GM06990 (cell line): ENCODE results near the gene TRIM14.
A peak's percentile ranks its signal among the peaks of the same experiment; 100 is the strongest.
"Not testable (repeated sequence)": the region's sequence is repeated elsewhere in the genome, so short reads cannot be mapped to it uniquely, and the experiment has no call there.

Experiments used
- DNase-seq: peaks from one replicate; pipeline ENCODE4 v3.0.0-alpha.2; 2011; ENCODE audit not compliant: insufficient read length; ENCODE audit errors: extremely low read depth
- H3K27me3 ChIP-seq: replicated peaks from 2 replicates; pipeline ENCODE4 v1.6.0; 2011; ENCODE audit warnings: low read length; ENCODE audit not compliant: control insufficient read depth, insufficient read depth
- H3K36me3 ChIP-seq: 2 replicates; pipeline ENCODE4 v1.5.1; 2011; ENCODE audit warnings: low read length; ENCODE audit not compliant: control insufficient read depth, insufficient read depth
- H3K4me3 ChIP-seq: replicated peaks from 2 replicates; pipeline ENCODE4 v1.5.1; 2011; ENCODE audit warnings: low read depth, mild to moderate bottlenecking, control low read depth, low read length
- CTCF ChIP-seq: IDR thresholded peaks from 2 replicates; pipeline ENCODE4 v1.5.1; 2011; ENCODE audit warnings: low read length, control low read depth, mild to moderate bottlenecking, inconsistent platforms; ENCODE audit not compliant: insufficient read depth, poor library complexity, severe bottlenecking

Gene TRIM14

GRCh38 chr9:98127226-98127625, 8.2 kb upstream of the TRIM14 start:
- TF ChIP-seq CTCF = no peak
- Histone ChIP-seq H3K4me3 (no peak overlapping the region), H3K36me3 (no peaks in the 10 kb centered on the region), H3K27me3 (no peaks in the 10 kb centered on the region)
- no peak for DNase-seq

- Histone ChIP-seq H3K36me3 (no peaks in the 10 kb centered on the region), H3K4me3 (no peak overlapping the region), H3K27me3 (no peaks in the 10 kb centered on the region)
- no peak for TF ChIP-seq CTCF
- no peak for DNase-seq
These were observed 5.8 kb upstream of the TRIM14 start for GRCh38 chr9:98124637-98125426.

- DNase-seq, H3K4me3 ChIP-seq, H3K27me3 ChIP-seq, H3K36me3 ChIP-seq: not testable (repeated sequence)
These were observed 5.1 kb upstream of the TRIM14 start for GRCh38 chr9:98124091-98124490.

GRCh38 chr9:98121058-98121457, 2.0 kb upstream of the TRIM14 start:
- H3K27me3 ChIP-seq = no peaks in the 10 kb centered on the region
- H3K4me3 ChIP-seq = no peak overlapping the region
- no peak for DNase-seq
- H3K36me3 ChIP-seq = no peaks in the 10 kb centered on the region
- TF ChIP-seq CTCF = no peak

GRCh38 chr9:98120476-98120875, 1.5 kb upstream of the TRIM14 start:
- H3K4me3 ChIP-seq = no peak overlapping the region
- no peaks in the 10 kb centered on the region for H3K27me3 ChIP-seq
- DNase-seq = no peak
- H3K36me3 ChIP-seq = no peaks in the 10 kb centered on the region; the same call in 1 of the 2 replicates
- TF ChIP-seq CTCF = no peak

GRCh38 chr9:98117984-98118639, 910 bp downstream of the TRIM14 start:
- Histone ChIP-seq H3K4me3 (peak overlapping the region; percentile 84), H3K27me3 (no peaks in the 10 kb centered on the region), H3K36me3 (no peaks in the 10 kb centered on the region; the same call in 1 of the 2 replicates)
- TF ChIP-seq CTCF = no peak
- peak; percentile 57 for DNase-seq

GRCh38 chr9:98117097-98117496, 1.9 kb downstream of the TRIM14 start:
- H3K27me3 ChIP-seq, DNase-seq, H3K4me3 ChIP-seq, H3K36me3 ChIP-seq: not testable (repeated sequence)
